HEK293T (cell line): ENCODE results near the gene CES2.

Experiments
- ARNT ChIP-seq: fragments of 450-650 bp; IDR thresholded peaks from 2 replicates; pipeline ENCODE4 v1.6.1; 2017; ENCODE audit warnings: mild to moderate bottlenecking
- CTBP1 ChIP-seq: fragments of 450-650 bp; IDR thresholded peaks from 2 replicates; pipeline ENCODE4 v1.6.1; 2016; ENCODE audit warnings: borderline replicate concordance
- ELF4 ChIP-seq: fragments of 450-650 bp; IDR thresholded peaks from 2 replicates; pipeline ENCODE4 v1.6.1; 2017; ENCODE audit warnings: antibody characterized with exemption
- FOXK2 ChIP-seq: fragments of 450-650 bp; IDR thresholded peaks from 2 replicates; pipeline ENCODE4 v1.6.1; 2016; ENCODE audit warnings: mild to moderate bottlenecking
- FOXM1 ChIP-seq: fragments of 450-650 bp; IDR thresholded peaks from 2 replicates; pipeline ENCODE4 v1.6.1; 2017; ENCODE audit warnings: mild to moderate bottlenecking, borderline replicate concordance
- LEF1 ChIP-seq: fragments of 450-650 bp; IDR thresholded peaks from 2 replicates; pipeline ENCODE4 v1.6.1; 2017; ENCODE audit warnings: mild to moderate bottlenecking, borderline replicate concordance
- SP1 ChIP-seq: fragments of 450-650 bp; IDR thresholded peaks from 2 replicates; pipeline ENCODE4 v1.6.1; 2017
- TF ChIP-seq, protein P1 (sequence below): fragments of 450-650 bp; IDR thresholded peaks from 2 replicates; pipeline ENCODE4 v1.6.1; 2016

DNA sequence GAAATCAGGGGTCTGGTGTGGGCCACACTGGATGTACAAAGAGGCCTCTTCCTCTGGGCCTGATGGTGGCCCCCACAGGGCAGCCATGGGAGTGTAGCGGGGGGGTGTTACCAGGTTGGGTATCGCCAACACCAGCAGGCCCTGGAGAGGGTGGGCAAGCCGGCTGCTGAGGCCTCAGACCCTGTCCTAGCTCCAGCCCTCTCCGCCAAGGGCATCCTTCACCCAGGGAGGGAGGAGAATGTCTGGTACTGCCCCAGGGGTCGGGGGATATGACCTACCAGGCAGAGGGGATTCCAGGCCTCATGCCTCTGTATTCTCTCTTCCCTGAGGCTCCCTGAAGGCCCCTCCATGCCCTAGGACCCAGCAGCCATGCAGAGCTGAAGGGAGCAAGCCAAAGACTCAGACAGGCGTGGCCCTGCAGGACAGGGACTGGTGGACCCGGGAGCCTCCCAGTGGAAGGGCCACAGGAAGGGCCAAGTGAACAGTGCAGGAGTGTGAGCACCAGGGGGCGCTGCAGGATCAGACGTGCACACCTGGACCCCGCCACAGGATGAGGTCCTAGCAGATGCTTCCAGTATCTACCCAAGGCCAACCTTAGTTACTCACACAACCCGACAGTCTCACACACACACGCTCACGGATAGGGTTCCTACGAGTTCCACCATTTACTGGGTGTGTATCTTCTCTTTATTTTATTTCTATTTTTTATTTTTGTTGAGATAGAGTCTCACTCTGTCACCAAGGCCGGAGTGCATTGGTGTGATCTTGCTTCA, 42.2 kb downstream of the CES2 start:
- TF ChIP-seq LEF1 (no peak), FOXK2 (no peak), CTBP1 (no peak), SP1 (no peak), ARNT (no peak), ELF4 (no peak), FOXM1 (no peak)
- TF ChIP-seq, protein P1, sequence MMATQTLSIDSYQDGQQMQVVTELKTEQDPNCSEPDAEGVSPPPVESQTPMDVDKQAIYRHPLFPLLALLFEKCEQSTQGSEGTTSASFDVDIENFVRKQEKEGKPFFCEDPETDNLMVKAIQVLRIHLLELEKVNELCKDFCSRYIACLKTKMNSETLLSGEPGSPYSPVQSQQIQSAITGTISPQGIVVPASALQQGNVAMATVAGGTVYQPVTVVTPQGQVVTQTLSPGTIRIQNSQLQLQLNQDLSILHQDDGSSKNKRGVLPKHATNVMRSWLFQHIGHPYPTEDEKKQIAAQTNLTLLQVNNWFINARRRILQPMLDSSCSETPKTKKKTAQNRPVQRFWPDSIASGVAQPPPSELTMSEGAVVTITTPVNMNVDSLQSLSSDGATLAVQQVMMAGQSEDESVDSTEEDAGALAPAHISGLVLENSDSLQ = no peak
